NCI-H2081 (cell line): ENCODE data around the gene SMG6.
A peak's percentile ranks its signal among the peaks of the same experiment; 100 is the strongest.

Experiments
- DNase-seq, 2 experiments: peaks; one replicate each; lab custom pipeline; 2025; lab: John Stamatoyannopoulos, UW

SMG6 gene

GRCh38 chr17:2049333-2050299 lies 254.0 kb downstream of the SMG6 start:
- peak; percentile 38 to 45 for DNase-seq

GRCh38 chr17:2048805-2049204 lies 254.8 kb downstream of the SMG6 start:
- DNase-seq = no peak

GRCh38 chr17:2047590-2047989 lies 256.0 kb downstream of the SMG6 start:
- DNase-seq = no peak

GRCh38 chr17:2044263-2044894 lies 259.2 kb downstream of the SMG6 start:
- DNase-seq = no peak

GRCh38 chr17:2043785-2044184 lies 259.8 kb downstream of the SMG6 start:
- no peak for DNase-seq

GRCh38 chr17:2042933-2043332 lies 260.7 kb downstream of the SMG6 start:
- no peak for DNase-seq

- DNase-seq = no peak
Measured at GRCh38 chr17:2042390-2042847, 261.2 kb downstream of the SMG6 start.

- peak; percentile 93 for DNase-seq
Measured at GRCh38 chr17:2041561-2042389, 261.8 kb downstream of the SMG6 start, which contains the start of gene OVCA2. Gene OVCA2 (plus strand): TSS chr17:2042022. CDS start chr17:2042048, 26 bp downstream.

- no peak for DNase-seq
Measured at GRCh38 chr17:2040942-2041560, 262.5 kb downstream of the SMG6 start.

GRCh38 chr17:2040219-2040827 lies 263.3 kb downstream of the SMG6 start:
- no peak for DNase-seq

GRCh38 chr17:2037155-2037554 lies 266.4 kb downstream of the SMG6 start:
- DNase-seq = no peak

- DNase-seq = no peak
Measured at GRCh38 chr17:2035541-2036488, 267.8 kb downstream of the SMG6 start.

GRCh38 chr17:2034806-2035540 lies 268.6 kb downstream of the SMG6 start:
- DNase-seq = no peak

GRCh38 chr17:2034157-2034556 lies 269.4 kb downstream of the SMG6 start:
- DNase-seq = no peak

- DNase-seq = no peak
Measured at GRCh38 chr17:2033153-2033552, 270.4 kb downstream of the SMG6 start.

GRCh38 chr17:2030779-2031163 lies 272.8 kb downstream of the SMG6 start:
- no peak for DNase-seq

- peak; percentile 67 to 83 for DNase-seq
Measured at GRCh38 chr17:2029911-2030778, 273.4 kb downstream of the SMG6 start, which contains the start of gene DPH1. Gene DPH1 (plus strand): TSS chr17:2030153. CDS start chr17:2030170, 17 bp downstream.

- DNase-seq = no peak
Measured at GRCh38 chr17:2028737-2029136, 274.8 kb downstream of the SMG6 start.
